Measurements from ENCODE around the gene DAZAP1. TPM values are rescaled to one million over a fixed set of nuclear protein-coding genes. Genes with fewer than 3 reads are reported as not detected.

The DAZAP1 gene
- total RNA-seq, 1 experiment from 2014 or later = 144 TPM

DNA sequence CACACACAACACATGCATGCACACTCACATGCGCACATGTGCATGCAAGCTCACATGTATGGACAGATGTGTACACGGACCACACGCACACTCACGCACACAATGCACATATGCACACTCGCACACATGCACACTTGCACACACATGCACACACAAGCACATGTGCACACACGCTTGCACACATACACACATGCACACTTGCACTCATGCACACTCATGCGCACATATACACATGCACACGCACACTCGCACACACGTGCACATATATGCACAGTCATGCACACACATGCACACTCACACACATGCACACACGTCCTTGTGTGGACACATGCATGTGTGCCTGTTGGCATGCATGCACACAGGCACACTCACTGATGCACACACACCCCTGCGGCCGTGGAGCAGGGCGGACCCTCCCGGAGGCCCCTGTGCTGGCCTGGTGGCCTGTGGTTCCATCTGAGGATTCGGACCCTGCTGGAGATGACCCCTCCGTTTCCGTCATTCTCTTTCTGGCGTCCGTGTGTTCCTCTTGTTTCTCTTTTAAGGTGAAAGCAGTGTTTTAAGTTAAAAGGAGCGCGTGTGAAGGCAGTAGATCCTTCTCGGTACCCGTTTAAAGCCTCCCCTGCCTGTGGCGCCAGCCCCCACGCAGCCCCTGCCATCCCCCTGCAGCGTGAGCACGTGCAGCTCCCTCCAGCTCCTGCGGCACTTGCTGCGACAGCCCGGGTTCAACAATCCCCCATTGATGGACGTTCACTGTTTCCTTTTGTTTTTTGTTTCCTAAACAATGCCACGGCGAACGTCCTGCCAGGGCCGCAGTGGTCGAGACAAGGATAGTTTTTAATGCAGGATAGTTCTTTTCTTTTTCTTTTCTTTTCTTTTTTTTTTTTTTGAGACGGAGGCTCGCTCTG lies 18.1 kb upstream of the DAZAP1 start:
- intact Hi-C loops (cut with micrococcal nuclease; ENCODE audit: unreplicated experiment) = no loop called here
- Histone ChIP-seq H3K4me1 (replicated peaks; ENCODE audit: insufficient read depth) (no peaks in the 10 kb centered on the region), H3K79me2 (ENCODE audit: low read depth) (0 out of 2 replicates have a peak, but pooled peaks cover 1% of the 10 kb centered on the region), H3K4me3 (no peak overlapping the region), H3K9me3 (ENCODE audit: insufficient read depth, low read depth) (no peaks in the 10 kb centered on the region), H3K27ac (no peak overlapping the region), H3K27me3 (ENCODE audit: insufficient read depth, low read depth) (no peaks in the 10 kb centered on the region), H4K20me1 (ENCODE audit: insufficient read depth) (no peaks in the 10 kb centered on the region), H3F3A (ENCODE audit: insufficient read depth, low read depth) (no peaks in the 10 kb centered on the region), H3K36me3 (ENCODE audit: low read depth) (no peaks in the 10 kb centered on the region), H3K9me2 (ENCODE audit: insufficient read depth) (no peaks in the 10 kb centered on the region), H2AFZ (no peak overlapping the region), H3K4me2 (no peak overlapping the region)
- ChIA-PET CTCF (no interaction called here), POLR2A (ENCODE audit: unreplicated experiment) (no interaction called here)
- no peak for DNase-seq
- BruUV-seq (replicated peaks) = no TSS peak
- TF ChIP-seq EZH2 (IDR thresholded peaks at IDR 0.05; ENCODE audit: low read depth) = no peak
- TF ChIP-seq, protein P1, sequence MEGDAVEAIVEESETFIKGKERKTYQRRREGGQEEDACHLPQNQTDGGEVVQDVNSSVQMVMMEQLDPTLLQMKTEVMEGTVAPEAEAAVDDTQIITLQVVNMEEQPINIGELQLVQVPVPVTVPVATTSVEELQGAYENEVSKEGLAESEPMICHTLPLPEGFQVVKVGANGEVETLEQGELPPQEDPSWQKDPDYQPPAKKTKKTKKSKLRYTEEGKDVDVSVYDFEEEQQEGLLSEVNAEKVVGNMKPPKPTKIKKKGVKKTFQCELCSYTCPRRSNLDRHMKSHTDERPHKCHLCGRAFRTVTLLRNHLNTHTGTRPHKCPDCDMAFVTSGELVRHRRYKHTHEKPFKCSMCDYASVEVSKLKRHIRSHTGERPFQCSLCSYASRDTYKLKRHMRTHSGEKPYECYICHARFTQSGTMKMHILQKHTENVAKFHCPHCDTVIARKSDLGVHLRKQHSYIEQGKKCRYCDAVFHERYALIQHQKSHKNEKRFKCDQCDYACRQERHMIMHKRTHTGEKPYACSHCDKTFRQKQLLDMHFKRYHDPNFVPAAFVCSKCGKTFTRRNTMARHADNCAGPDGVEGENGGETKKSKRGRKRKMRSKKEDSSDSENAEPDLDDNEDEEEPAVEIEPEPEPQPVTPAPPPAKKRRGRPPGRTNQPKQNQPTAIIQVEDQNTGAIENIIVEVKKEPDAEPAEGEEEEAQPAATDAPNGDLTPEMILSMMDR (conservative IDR thresholded peaks at IDR 0.05) = no peak

DNA sequence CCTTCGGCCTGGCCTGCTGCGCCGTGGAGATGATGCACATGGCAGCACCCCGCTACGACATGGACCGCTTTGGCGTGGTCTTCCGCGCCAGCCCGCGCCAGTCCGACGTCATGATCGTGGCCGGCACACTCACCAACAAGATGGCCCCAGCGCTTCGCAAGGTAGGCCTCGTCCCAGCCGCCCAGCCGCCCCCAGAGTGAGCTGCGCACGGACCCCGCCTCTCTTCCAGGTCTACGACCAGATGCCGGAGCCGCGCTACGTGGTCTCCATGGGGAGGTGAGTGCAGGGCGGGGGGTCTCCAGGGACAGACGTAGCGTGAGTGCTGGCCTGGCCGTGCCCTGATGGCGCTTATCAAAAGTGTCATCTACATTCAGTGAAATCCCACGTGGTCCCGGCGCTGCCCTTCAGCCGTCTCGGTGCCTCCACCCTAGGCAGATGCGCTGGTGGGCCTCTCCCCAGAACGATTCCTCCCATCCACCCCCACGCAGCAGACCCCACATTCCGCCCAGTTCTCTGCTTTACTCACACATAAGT lies 16.4 kb upstream of the DAZAP1 start:
- no peaks in the 10 kb centered on the region for H3K9me2 ChIP-seq (ENCODE audit: insufficient read depth)
- intact Hi-C loops (cut with micrococcal nuclease; ENCODE audit: unreplicated experiment) = no loop called here
- no peaks in the 10 kb centered on the region for H3F3A ChIP-seq (ENCODE audit: insufficient read depth, low read depth)
- no TSS peak for BruUV-seq (replicated peaks)
- H3K79me2 ChIP-seq (ENCODE audit: low read depth) = no peaks in the 10 kb centered on the region
- no peaks in the 10 kb centered on the region for H3K36me3 ChIP-seq (ENCODE audit: low read depth)
- CTCF ChIA-PET = no interaction called here
- no peaks in the 10 kb centered on the region for H3K4me1 ChIP-seq (replicated peaks; ENCODE audit: insufficient read depth)
- DNase-seq = no peak
- no peaks in the 10 kb centered on the region for H3K9me3 ChIP-seq (ENCODE audit: insufficient read depth, low read depth)
- H3K27ac ChIP-seq = no peak overlapping the region
- H3K4me3 ChIP-seq = no peak overlapping the region
- TF ChIP-seq EZH2 (IDR thresholded peaks at IDR 0.05; ENCODE audit: low read depth) = no peak
- TF ChIP-seq, protein P1 (conservative IDR thresholded peaks at IDR 0.05) = no peak
- POLR2A ChIA-PET (ENCODE audit: unreplicated experiment) = no interaction called here
- H3K27me3 ChIP-seq (ENCODE audit: insufficient read depth, low read depth) = no peaks in the 10 kb centered on the region
- no peaks in the 10 kb centered on the region for H4K20me1 ChIP-seq (ENCODE audit: insufficient read depth)
- no peak overlapping the region for H2AFZ ChIP-seq
- H3K4me2 ChIP-seq = no peak overlapping the region

DNA sequence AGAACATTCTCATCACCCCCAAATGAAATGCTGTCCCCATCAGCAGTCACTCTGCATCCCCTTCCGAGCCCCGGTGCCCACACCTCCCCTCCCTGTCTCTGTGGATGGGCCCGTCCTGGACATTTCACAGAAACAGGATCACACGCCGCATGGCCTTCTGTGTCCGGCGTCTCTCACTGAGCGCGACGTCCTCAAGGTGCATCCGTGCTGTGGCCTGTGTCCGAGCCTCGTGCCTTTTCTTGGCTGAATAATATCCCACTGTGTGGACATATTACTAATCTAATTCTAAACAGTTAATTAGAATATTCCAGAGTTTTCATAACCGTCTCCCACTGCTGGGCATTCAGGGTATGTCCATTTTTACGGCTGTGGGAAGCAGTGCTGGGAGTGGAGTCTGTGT lies 15.0 kb upstream of the DAZAP1 start:
- no peaks in the 10 kb centered on the region for H3F3A ChIP-seq (ENCODE audit: insufficient read depth, low read depth)
- no peaks in the 10 kb centered on the region for H3K36me3 ChIP-seq (ENCODE audit: low read depth)
- TF ChIP-seq, protein P1 (conservative IDR thresholded peaks at IDR 0.05) = no peak
- no peak for TF ChIP-seq EZH2 (IDR thresholded peaks at IDR 0.05; ENCODE audit: low read depth)
- no peaks in the 10 kb centered on the region for H3K4me1 ChIP-seq (replicated peaks; ENCODE audit: insufficient read depth)
- DNase-seq = no peak
- H2AFZ ChIP-seq = no peak overlapping the region
- no peak overlapping the region for H3K27ac ChIP-seq
- POLR2A ChIA-PET (ENCODE audit: unreplicated experiment) = no interaction called here
- no peaks in the 10 kb centered on the region for H3K27me3 ChIP-seq (ENCODE audit: insufficient read depth, low read depth)
- CTCF ChIA-PET = no interaction called here
- no peaks in the 10 kb centered on the region for H3K9me2 ChIP-seq (ENCODE audit: insufficient read depth)
- H4K20me1 ChIP-seq (ENCODE audit: insufficient read depth) = no peaks in the 10 kb centered on the region
- BruUV-seq (replicated peaks) = no TSS peak
- no peak overlapping the region for H3K4me2 ChIP-seq
- H3K79me2 ChIP-seq (ENCODE audit: low read depth) = no peaks in the 10 kb centered on the region
- no peak overlapping the region for H3K4me3 ChIP-seq
- H3K9me3 ChIP-seq (ENCODE audit: insufficient read depth, low read depth) = no peaks in the 10 kb centered on the region
- intact Hi-C loops (cut with micrococcal nuclease; ENCODE audit: unreplicated experiment) = no loop called here

Data from PC-9 (cell line).